K562 (cell line): Measurements from ENCODE around the gene ERRFI1. TPM values are rescaled to one million over a fixed set of nuclear protein-coding genes. Genes with fewer than 3 reads are reported as not detected.

ENCODE experiments used
- ATAC-seq: fragments of 200-7000 bp; cut with Tn5 transposase; 3 replicates; pipeline ENCODE4 v1.9.1; 2020; ENCODE audit warnings: moderate library complexity
- BruUV-seq: library from RNA; stranded (reverse); fragments of 400-500 nt; replicated peaks from 2 replicates; lab custom pipeline; 2021; lab: Mats Ljungman, UMichigan
- CTCF ChIA-PET: fragments of 300-600 bp; formaldehyde crosslinking; extraction: SDS; loops from one replicate; lab custom pipeline; 2021; ENCODE audit warnings: low intra/inter-chr PET ratio; lab: Yijun Ruan, JAX
- POLR2A ChIA-PET: fragments of 300-600, 350-650 bp; sonication (Branson Sonifier 250); formaldehyde crosslinking; extraction: SDS; loops from one replicate; lab custom pipeline; 2021; ENCODE audit warnings: antibody characterized with exemption, inconsistent platforms; lab: Yijun Ruan, JAX
- DNase-seq, 4 experiments: peaks; one replicate each; pipeline versions ENCODE4 v3.0.0 to v3.0.0-alpha.2; 2011 to 2018; ENCODE audit warnings: low spot score in 3 of 4, mixed read lengths in 3 of 4; ENCODE audit errors: extremely low read depth in 1 of 4
- FAIRE-seq: peaks from 2 replicates; lab custom pipeline; 2011; peaks lifted over from hg19 to GRCh38; lab: Jason Lieb, UNC
- H2AFZ ChIP-seq: 2 replicates; pipeline ENCODE4 v1.6.0; 2011; ENCODE audit warnings: low read depth, low read length, control low read depth, inconsistent platforms
- H3K27ac ChIP-seq: fragments of 200-600 bp; 3 replicates; pipeline ENCODE4 v1.8.0; 2011; ENCODE audit warnings: low read depth, mild to moderate bottlenecking, control low read depth, inconsistent platforms, low read length, moderate library complexity, mixed read lengths; ENCODE audit errors: extremely low read depth
- H3K27me3 ChIP-seq, 2 experiments: fragments of 300-600 bp in 1 of 2; 2 replicates in 1 of 2; 3 replicates in 1 of 2; pipeline versions ENCODE4 v1.6.0 to v1.8.0; 2011; ENCODE audit warnings: inconsistent platforms in 2 of 2, low read length in 2 of 2, mild to moderate bottlenecking in 1 of 2, mixed read lengths in 1 of 2, moderate library complexity in 1 of 2; ENCODE audit not compliant: control insufficient read depth in 2 of 2, insufficient read depth in 2 of 2
- H3K36me3 ChIP-seq: fragments of 300-600 bp; 3 replicates; pipeline ENCODE4 v1.8.0; 2011; ENCODE audit warnings: mild to moderate bottlenecking, low read length, inconsistent platforms; ENCODE audit not compliant: control insufficient read depth, insufficient read depth
- H3K4me1 ChIP-seq, 2 experiments: fragments of 200-600 bp in 1 of 2; replicated peaks in 1 of 2; 2 replicates in 1 of 2; 3 replicates in 1 of 2; pipeline versions ENCODE4 v1.5.1 to v1.8.0; 2011; ENCODE audit warnings: inconsistent platforms in 2 of 2, low read length in 2 of 2, mild to moderate bottlenecking in 1 of 2, mixed read lengths in 1 of 2, moderate library complexity in 1 of 2; ENCODE audit not compliant: control insufficient read depth in 2 of 2, insufficient read depth in 2 of 2
- H3K4me2 ChIP-seq: 2 replicates; pipeline ENCODE4 v1.6.1; 2011; ENCODE audit warnings: low read length, control low read depth, inconsistent platforms, mixed read lengths; ENCODE audit not compliant: insufficient read depth
- H3K4me3 ChIP-seq: fragments of 200-600 bp; sonication (generic), shearing (Covaris generic); 2 replicates; pipeline ENCODE4 v1.5.1; 2016; ENCODE audit warnings: control low read depth, inconsistent platforms
- H3K79me2 ChIP-seq: fragments of 200-600 bp; 3 replicates; pipeline ENCODE4 v1.8.0; 2011; ENCODE audit warnings: low read length, inconsistent platforms; ENCODE audit not compliant: control insufficient read depth, insufficient read depth
- H3K9ac ChIP-seq, 2 experiments: 2 replicates each; pipeline versions ENCODE4 v1.6.0 to v1.6.1; 2011; ENCODE audit warnings: low read depth in 2 of 2, low read length in 2 of 2, control low read depth in 1 of 2, inconsistent platforms in 1 of 2, mild to moderate bottlenecking in 1 of 2, mixed read lengths in 1 of 2; ENCODE audit not compliant: insufficient read depth in 1 of 2
- H3K9me1 ChIP-seq: one replicate; pipeline ENCODE4 v1.6.0; 2011; ENCODE audit warnings: inconsistent platforms, mild to moderate bottlenecking, low read length, moderate library complexity; ENCODE audit not compliant: control insufficient read depth, insufficient read depth
- H3K9me3 ChIP-seq: replicated peaks from 2 replicates; pipeline ENCODE4 v1.5.1; 2011; ENCODE audit warnings: low read depth, low read length, inconsistent platforms; ENCODE audit not compliant: control insufficient read depth, insufficient read depth
- H4K20me1 ChIP-seq: replicated peaks from 2 replicates; pipeline ENCODE4 v1.6.1; 2011; ENCODE audit warnings: low read length, inconsistent platforms, mixed read lengths; ENCODE audit not compliant: control insufficient read depth, insufficient read depth
- ARID2 ChIP-seq: fragments of 450-650 bp; IDR thresholded peaks from 2 replicates; pipeline ENCODE4 v1.6.1; 2017; ENCODE audit warnings: antibody characterized with exemption, mild to moderate bottlenecking
- CEBPG ChIP-seq, 3 experiments: fragments of 200-800 bp in 1 of 3; sonication (Bioruptor generic) in 1 of 3; sonication (generic) in 1 of 3; formaldehyde crosslinking in 1 of 3; IDR thresholded peaks in 2 of 3; conservative IDR thresholded peaks in 1 of 3; 2 replicates each; pipeline versions ENCODE4 v1.6.1 to v1.8.0; 2016 to 2022; ENCODE audit warnings: missing compliant biosample characterization in 2 of 3, missing genetic modification characterization in 2 of 3, mild to moderate bottlenecking in 1 of 3, missing genetic modification reagents in 1 of 3
- E2F6 ChIP-seq, 2 experiments: IDR thresholded peaks; 2 replicates each; pipeline ENCODE4 v1.6.1; 2011; ENCODE audit warnings: borderline replicate concordance in 1 of 2, control low read depth in 1 of 2, low read depth in 1 of 2, low read length in 1 of 2, mild to moderate bottlenecking in 1 of 2, mixed read lengths in 1 of 2, moderate library complexity in 1 of 2; ENCODE audit not compliant: insufficient read depth in 1 of 2, insufficient read length in 1 of 2, poor library complexity in 1 of 2, severe bottlenecking in 1 of 2; ENCODE audit errors: extremely low read depth in 1 of 2
- GATAD2A ChIP-seq: fragments of 450-650 bp; IDR thresholded peaks from 2 replicates; pipeline ENCODE4 v1.6.1; 2017
- HMGXB4 ChIP-seq: sonication (generic); formaldehyde crosslinking; IDR thresholded peaks from 2 replicates; pipeline ENCODE4 v1.8.1; 2023; ENCODE audit warnings: mild to moderate bottlenecking, missing genetic modification reagents
- KAT7 ChIP-seq: sonication (generic); formaldehyde crosslinking; IDR thresholded peaks from 2 replicates; pipeline ENCODE4 v1.8.0; 2022; ENCODE audit warnings: missing genetic modification reagents, mild to moderate bottlenecking, borderline replicate concordance
- KDM2B ChIP-seq: fragments of 250-450 bp; sonication (Bioruptor Pico); IDR thresholded peaks from 2 replicates; pipeline ENCODE4 v1.8.0; 2021; ENCODE audit warnings: mild to moderate bottlenecking, moderate library complexity
- LCOR ChIP-seq: sonication (generic); formaldehyde crosslinking; IDR thresholded peaks from 2 replicates; pipeline ENCODE4 v1.8.0; 2022; ENCODE audit warnings: mild to moderate bottlenecking, missing genetic modification reagents
- NR2C2 ChIP-seq, 2 experiments: fragments of 200-800 bp in 1 of 2; sonication (Bioruptor generic) in 1 of 2; sonication (generic) in 1 of 2; formaldehyde crosslinking in 1 of 2; IDR thresholded peaks; 2 replicates each; pipeline versions ENCODE4 v1.6.1 to v1.8.0; 2016 to 2022; ENCODE audit warnings: mild to moderate bottlenecking in 1 of 2, missing compliant biosample characterization in 1 of 2, missing genetic modification characterization in 1 of 2, missing genetic modification reagents in 1 of 2
- SIN3B ChIP-seq: fragments of 450-650 bp; IDR thresholded peaks from 2 replicates; pipeline ENCODE4 v1.6.1; 2017; ENCODE audit warnings: low read depth, mild to moderate bottlenecking, moderate library complexity
- SOX6 ChIP-seq: fragments of 450-650 bp; IDR thresholded peaks from 2 replicates; pipeline ENCODE4 v1.6.1; 2014; ENCODE audit warnings: mild to moderate bottlenecking
- ZBTB7A ChIP-seq: IDR thresholded peaks from 2 replicates; pipeline ENCODE4 v1.6.1; 2011; ENCODE audit warnings: low read depth, mild to moderate bottlenecking, low read length, moderate library complexity, borderline replicate concordance; ENCODE audit not compliant: control insufficient read depth
- ZNF277 ChIP-seq: fragments of 250-450 bp; sonication (Bioruptor Pico); IDR thresholded peaks from 2 replicates; pipeline ENCODE4 v1.8.0; 2022; ENCODE audit warnings: inconsistent platforms, mild to moderate bottlenecking, moderate library complexity, borderline replicate concordance
- ZNF707 ChIP-seq: fragments of 250-450 bp; sonication (Bioruptor Pico); conservative IDR thresholded peaks from 2 replicates; pipeline ENCODE4 v1.8.0; 2022; ENCODE audit warnings: inconsistent platforms, mild to moderate bottlenecking, moderate library complexity
- WGBS: fragments of 100-300 bp; shearing (Covaris generic); methylation state at CpG from one replicate; pipeline ENCODE4 v1.1.6; 2016; ENCODE audit warnings: low coverage, mixed read lengths; ENCODE audit not compliant: insufficient coverage; ENCODE audit errors: missing lambda C conversion rate; 5-methylcytosine and 5-hydroxymethylcytosine counted together
- in situ Hi-C: fragments of 300-500 bp; cut with MboI; formaldehyde crosslinking; loops from 4 replicates; pipeline ENCODE4 v1.15.0; 2018; ENCODE audit warnings: inconsistent platforms, mixed read lengths
- intact Hi-C: fragments of 100-400 bp; cut with micrococcal nuclease; formaldehyde crosslinking; loops from 2 replicates; pipeline ENCODE4 v1.14.2; 2022
- polyA plus RNA-seq, 8 experiments: library from polyadenylated mRNA; depleted of rRNA in 4 of 8; stranded (reverse) in 5 of 8; unstranded in 3 of 8; fragments of >200 nt; fragmentation: Nextera tagmentation in 2 of 8; fragmentation: Illumina TruSeq in 1 of 8; extraction: Ambion mirVana in 2 of 8; extraction: Trizol in 1 of 8; gene quantifications; 2 replicates each; pipeline versions ENCODE4 v1.2.1 to v1.2.3, GENCODE V29; 2011 to 2014; ENCODE audit warnings: inconsistent platforms in 1 of 8, missing spikeins in 1 of 8
- total RNA-seq, 7 experiments: library from RNA; depleted of rRNA in 6 of 7; stranded (reverse); fragments of >200 nt in 6 of 7; fragmentation: Illumina TruSeq in 2 of 7; extraction: Trizol in 2 of 7; gene quantifications; 2 replicates each; pipeline versions ENCODE4 v1.2.1 to v1.2.3, GENCODE V29; 2011 to 2021; ENCODE audit warnings: low replicate concordance in 1 of 7

Gene ERRFI1
- total and polyA plus RNA-seq, 9 of the 15 experiments (the other 6 are each of a cell fraction or from before 2014, with no cell fraction given) = 0.67 to 4.4 (median 1.1) TPM

- H3K79me2 ChIP-seq = no peaks in the 10 kb centered on the region
- intact Hi-C loops = no loop called here
- FAIRE-seq = no peak
- TF ChIP-seq ZNF277 (CRISPR knock-in tag) (no peak), CEBPG (CRISPR knock-in tag; IDR thresholded peaks at IDR 0.05) (no peak), CEBPG (tag; conservative IDR thresholded peaks at IDR 0.05 in 1 of 2, IDR thresholded peaks at IDR 0.05 in 1 of 2) (no peak), LCOR (CRISPR knock-in tag) (no peak), KDM2B (CRISPR knock-in tag) (no peak), KAT7 (CRISPR knock-in tag) (0 out of 2 replicates have a peak, but pooled peaks have one; percentile 7), ZBTB7A (peak; percentile 13; the same call in 1 of the 2 replicates), ARID2 (no peak), GATAD2A (no peak), SOX6 (no peak), ZNF707 (CRISPR knock-in tag) (no peak), HMGXB4 (CRISPR knock-in tag) (0 out of 2 replicates have a peak, but pooled peaks have one; percentile 14), E2F6 (IDR thresholded peaks at IDR 0.05; ENCODE audit: borderline replicate concordance in 1 of 2, extremely low read depth in 1 of 2, insufficient read depth in 1 of 2, insufficient read length in 1 of 2, low read depth in 1 of 2, low read length in 1 of 2, poor library complexity in 1 of 2, severe bottlenecking in 1 of 2) (peak in 1 of 2 experiments; percentile 50), NR2C2 (CRISPR knock-in tag; IDR thresholded peaks at IDR 0.05) (no peak), NR2C2 (tag; IDR thresholded peaks at IDR 0.05) (no peak), SIN3B (0 out of 2 replicates have a peak, but pooled peaks have one; percentile 19)
These were observed 401 bp downstream of the ERRFI1 start for GRCh38 chr1:8025671-8026144.

More at GRCh38 chr1:8025671-8026144, 401 bp downstream of the ERRFI1 start:
- H3K36me3 ChIP-seq = no peaks in the 10 kb centered on the region
- H3K27ac ChIP-seq = no peak overlapping the region
- peaks cover 6% of the 10 kb centered on the region for H4K20me1 ChIP-seq
- H3K9me1 ChIP-seq = no peaks in the 10 kb centered on the region
- H3K27me3 ChIP-seq = peaks cover 41 to 45% of the 10 kb centered on the region in 2 experiments
- DNase-seq (peak in 1 of 4 experiments; percentile 34), ATAC-seq (peak; percentile 13; the same call in 2 of the 3 replicates)
- WGBS = 4% methylated on average over 40 of the region's 69 CpGs
- ChIA-PET POLR2A (interaction anchor here (0.6 to 1.2 kb wide), 3 partner anchors 41 to 794 kb away, joined by 3 read pairs; no protein-coding TSS in a partner anchor), CTCF (no interaction called here)
- peak overlapping the region; percentile 43 for H3K4me3 ChIP-seq
- BruUV-seq = no TSS peak
- in situ Hi-C loops = no loop called here
- H3K9me3 ChIP-seq = no peaks in the 10 kb centered on the region
- peak overlapping the region; percentile 24 to 85; a peak in 3 of 4 replicates for H3K9ac ChIP-seq
- H2AFZ ChIP-seq = peak overlapping the region; percentile 83
- H3K4me1 ChIP-seq = peaks cover 5 to 16% of the 10 kb centered on the region in 2 experiments; a peak in 3 of 5 replicates
- H3K4me2 ChIP-seq = peak overlapping the region; percentile 50
